ENCODE measurements around the gene RFX2.

DNA sequence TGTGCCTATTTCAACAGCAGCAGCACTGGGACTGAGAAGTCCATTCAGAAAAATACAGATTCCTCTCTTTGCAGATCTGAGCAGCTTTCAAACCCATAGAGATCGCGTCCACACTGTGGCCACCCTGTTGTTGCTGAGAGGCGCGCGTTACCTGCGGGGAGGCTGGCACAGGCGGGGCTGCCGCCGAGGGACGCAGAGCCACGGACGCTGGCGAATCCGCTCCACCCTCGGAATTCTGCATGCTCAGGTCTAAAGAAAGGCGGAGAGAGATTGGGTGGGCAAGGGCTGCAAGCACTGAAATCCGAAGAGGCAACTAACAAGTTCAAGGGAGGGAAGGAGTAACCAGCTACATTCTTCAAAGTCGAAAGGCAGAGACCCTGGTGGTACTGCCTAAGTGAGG, 63.0 kb downstream of the RFX2 start:
- TF ChIP-seq, protein P1, sequence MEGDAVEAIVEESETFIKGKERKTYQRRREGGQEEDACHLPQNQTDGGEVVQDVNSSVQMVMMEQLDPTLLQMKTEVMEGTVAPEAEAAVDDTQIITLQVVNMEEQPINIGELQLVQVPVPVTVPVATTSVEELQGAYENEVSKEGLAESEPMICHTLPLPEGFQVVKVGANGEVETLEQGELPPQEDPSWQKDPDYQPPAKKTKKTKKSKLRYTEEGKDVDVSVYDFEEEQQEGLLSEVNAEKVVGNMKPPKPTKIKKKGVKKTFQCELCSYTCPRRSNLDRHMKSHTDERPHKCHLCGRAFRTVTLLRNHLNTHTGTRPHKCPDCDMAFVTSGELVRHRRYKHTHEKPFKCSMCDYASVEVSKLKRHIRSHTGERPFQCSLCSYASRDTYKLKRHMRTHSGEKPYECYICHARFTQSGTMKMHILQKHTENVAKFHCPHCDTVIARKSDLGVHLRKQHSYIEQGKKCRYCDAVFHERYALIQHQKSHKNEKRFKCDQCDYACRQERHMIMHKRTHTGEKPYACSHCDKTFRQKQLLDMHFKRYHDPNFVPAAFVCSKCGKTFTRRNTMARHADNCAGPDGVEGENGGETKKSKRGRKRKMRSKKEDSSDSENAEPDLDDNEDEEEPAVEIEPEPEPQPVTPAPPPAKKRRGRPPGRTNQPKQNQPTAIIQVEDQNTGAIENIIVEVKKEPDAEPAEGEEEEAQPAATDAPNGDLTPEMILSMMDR (IDR thresholded peaks at IDR 0.05 in 2 of 3, conservative IDR thresholded peaks at IDR 0.05 in 1 of 3; ENCODE audit: insufficient read depth in 2 of 3, low read depth in 1 of 3, low read length in 3 of 3) = no peak
- TF ChIP-seq BMI1 (IDR thresholded peaks at IDR 0.05; ENCODE audit: low read length) (no peak), MTF1 (CRISPR knock-in tag; IDR thresholded peaks at IDR 0.05; ENCODE audit: borderline replicate concordance) (no peak), TCF3 (CRISPR knock-in tag; IDR thresholded peaks at IDR 0.05) (no peak), EZH2 (IDR thresholded peaks at IDR 0.05; ENCODE audit: borderline replicate concordance, low read depth, low read length) (no peak), RFX7 (CRISPR knock-in tag; IDR thresholded peaks at IDR 0.05) (no peak), MAZ (CRISPR knock-in tag; conservative IDR thresholded peaks at IDR 0.05 in 1 of 2, IDR thresholded peaks at IDR 0.05 in 1 of 2) (no peak), SPI1 (IDR thresholded peaks at IDR 0.05; ENCODE audit: borderline replicate concordance, low read depth, low read length) (no peak), POLR2A (conservative IDR thresholded peaks at IDR 0.05) (no peak)
- TF ChIP-seq, protein P2, sequence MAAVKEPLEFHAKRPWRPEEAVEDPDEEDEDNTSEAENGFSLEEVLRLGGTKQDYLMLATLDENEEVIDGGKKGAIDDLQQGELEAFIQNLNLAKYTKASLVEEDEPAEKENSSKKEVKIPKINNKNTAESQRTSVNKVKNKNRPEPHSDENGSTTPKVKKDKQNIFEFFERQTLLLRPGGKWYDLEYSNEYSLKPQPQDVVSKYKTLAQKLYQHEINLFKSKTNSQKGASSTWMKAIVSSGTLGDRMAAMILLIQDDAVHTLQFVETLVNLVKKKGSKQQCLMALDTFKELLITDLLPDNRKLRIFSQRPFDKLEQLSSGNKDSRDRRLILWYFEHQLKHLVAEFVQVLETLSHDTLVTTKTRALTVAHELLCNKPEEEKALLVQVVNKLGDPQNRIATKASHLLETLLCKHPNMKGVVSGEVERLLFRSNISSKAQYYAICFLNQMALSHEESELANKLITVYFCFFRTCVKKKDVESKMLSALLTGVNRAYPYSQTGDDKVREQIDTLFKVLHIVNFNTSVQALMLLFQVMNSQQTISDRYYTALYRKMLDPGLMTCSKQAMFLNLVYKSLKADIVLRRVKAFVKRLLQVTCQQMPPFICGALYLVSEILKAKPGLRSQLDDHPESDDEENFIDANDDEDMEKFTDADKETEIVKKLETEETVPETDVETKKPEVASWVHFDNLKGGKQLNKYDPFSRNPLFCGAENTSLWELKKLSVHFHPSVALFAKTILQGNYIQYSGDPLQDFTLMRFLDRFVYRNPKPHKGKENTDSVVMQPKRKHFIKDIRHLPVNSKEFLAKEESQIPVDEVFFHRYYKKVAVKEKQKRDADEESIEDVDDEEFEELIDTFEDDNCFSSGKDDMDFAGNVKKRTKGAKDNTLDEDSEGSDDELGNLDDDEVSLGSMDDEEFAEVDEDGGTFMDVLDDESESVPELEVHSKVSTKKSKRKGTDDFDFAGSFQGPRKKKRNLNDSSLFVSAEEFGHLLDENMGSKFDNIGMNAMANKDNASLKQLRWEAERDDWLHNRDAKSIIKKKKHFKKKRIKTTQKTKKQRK (IDR thresholded peaks at IDR 0.05; ENCODE audit: borderline replicate concordance, low read depth, low read length) = no peak
- TF ChIP-seq, protein P3, sequence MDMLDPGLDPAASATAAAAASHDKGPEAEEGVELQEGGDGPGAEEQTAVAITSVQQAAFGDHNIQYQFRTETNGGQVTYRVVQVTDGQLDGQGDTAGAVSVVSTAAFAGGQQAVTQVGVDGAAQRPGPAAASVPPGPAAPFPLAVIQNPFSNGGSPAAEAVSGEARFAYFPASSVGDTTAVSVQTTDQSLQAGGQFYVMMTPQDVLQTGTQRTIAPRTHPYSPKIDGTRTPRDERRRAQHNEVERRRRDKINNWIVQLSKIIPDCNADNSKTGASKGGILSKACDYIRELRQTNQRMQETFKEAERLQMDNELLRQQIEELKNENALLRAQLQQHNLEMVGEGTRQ (CRISPR knock-in tag; IDR thresholded peaks at IDR 0.05) = no peak
- TF ChIP-seq, protein P4, sequence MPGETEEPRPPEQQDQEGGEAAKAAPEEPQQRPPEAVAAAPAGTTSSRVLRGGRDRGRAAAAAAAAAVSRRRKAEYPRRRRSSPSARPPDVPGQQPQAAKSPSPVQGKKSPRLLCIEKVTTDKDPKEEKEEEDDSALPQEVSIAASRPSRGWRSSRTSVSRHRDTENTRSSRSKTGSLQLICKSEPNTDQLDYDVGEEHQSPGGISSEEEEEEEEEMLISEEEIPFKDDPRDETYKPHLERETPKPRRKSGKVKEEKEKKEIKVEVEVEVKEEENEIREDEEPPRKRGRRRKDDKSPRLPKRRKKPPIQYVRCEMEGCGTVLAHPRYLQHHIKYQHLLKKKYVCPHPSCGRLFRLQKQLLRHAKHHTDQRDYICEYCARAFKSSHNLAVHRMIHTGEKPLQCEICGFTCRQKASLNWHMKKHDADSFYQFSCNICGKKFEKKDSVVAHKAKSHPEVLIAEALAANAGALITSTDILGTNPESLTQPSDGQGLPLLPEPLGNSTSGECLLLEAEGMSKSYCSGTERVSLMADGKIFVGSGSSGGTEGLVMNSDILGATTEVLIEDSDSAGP (CRISPR knock-in tag; IDR thresholded peaks at IDR 0.05) = no peak
